COLO668 (cell line): ENCODE data around the gene NUBP2.

Experiments used
- DNase-seq: peaks from one replicate; lab custom pipeline; 2025; ENCODE audit not compliant: unreplicated experiment; lab: John Stamatoyannopoulos, UW

The NUBP2 gene

DNA sequence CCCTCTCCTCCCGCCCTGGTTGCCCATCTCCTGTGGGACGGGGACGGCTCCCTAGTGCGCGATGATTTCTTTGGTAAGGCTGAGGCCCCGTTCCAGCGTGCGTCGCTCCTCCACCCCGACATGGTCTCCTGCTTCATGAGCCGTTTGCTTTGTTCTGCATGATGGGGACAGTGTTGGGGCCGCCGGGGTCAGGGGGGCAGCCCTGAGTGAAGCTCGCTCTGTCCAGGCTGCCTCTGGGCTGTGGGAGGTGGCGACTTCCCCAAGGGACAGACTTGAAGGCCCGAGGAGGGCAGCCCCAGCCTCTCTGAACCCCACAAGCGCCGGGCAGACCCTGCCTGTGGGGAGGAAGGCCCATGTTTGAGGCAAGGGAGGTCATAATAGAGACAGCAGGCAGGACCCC is 23.8 kb upstream of the NUBP2 start:
- DNase-seq = no peak

GRCh38 chr16:1759511-1759910 is 23.2 kb upstream of the NUBP2 start:
- DNase-seq = no peak

- DNase-seq = no peak
Observed at GRCh38 chr16:1760911-1761310, 21.8 kb upstream of the NUBP2 start.

DNA sequence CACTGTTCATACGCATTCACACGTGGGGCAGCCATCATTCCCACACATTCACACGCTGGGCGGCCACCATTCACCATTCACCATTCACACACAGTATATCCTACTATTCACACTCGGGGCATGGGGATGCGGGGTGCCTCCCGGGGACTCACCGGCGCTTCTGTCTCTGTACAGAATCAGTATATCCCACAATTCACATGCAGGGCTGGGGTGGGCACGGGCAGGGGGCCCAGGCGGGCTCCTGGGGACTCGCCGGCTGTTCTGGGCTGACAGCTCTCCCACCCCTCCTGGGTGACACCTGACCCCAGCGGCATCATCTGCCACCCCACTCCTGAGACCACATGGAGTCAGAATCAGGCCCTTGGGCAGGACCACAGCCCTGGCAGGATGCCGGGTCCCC is 21.0 kb upstream of the NUBP2 start:
- no peak for DNase-seq

GRCh38 chr16:1762196-1762878 is 20.4 kb upstream of the NUBP2 start:
- DNase-seq = no peak

- DNase-seq = no peak
Observed at GRCh38 chr16:1762879-1763520, 19.8 kb upstream of the NUBP2 start.

DNA sequence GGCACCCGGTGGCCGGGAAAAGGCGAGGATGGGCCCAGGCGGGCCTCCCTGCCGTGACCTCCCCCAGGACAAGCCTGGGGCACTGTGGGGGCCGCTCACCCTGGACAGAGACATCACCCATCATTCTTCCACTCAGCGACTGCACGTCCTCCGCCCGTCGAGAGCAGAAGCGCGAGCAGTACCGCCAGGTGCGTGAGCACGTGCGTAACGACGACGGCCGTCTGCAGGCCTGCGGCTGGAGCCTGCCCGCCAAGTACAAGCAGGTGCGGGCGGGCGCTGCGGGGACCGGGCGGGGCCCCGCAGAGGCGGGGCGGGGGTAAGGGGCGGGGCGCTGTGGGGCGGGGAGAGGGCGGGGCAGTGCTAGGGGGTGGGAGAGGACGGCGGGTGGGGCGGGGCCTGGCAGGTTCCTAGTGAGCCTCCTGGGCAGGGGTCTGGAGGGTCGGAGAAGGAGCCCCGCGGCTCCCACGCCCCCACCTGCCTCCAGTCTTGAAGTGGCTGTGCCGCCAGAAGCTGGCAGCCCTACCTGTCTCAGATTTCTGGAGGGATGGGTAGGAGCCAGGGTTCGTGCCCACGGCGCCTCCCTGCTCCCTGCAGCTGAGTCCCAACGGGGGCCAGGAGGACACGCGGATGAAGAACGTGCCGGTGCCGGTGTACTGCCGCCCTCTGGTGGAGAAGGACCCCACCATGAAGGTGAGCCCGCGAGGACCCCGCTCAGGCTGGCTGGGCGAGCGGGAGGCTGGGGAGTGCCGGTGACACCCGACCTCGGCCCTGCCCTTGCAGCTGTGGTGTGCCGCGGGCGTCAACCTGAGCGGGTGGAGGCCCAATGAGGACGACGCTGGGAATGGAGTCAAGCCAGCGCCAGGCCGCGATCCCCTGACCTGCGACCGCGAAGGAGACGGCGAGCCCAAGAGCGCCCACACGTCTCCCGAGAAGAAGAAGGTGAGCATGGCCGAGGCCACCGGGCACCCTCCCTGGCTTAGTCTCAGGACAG is 18.9 kb upstream of the NUBP2 start:
- peak; percentile 32 for DNase-seq

GRCh38 chr16:1764971-1765370 is 17.8 kb upstream of the NUBP2 start:
- DNase-seq = no peak

GRCh38 chr16:1765826-1766225 is 16.9 kb upstream of the NUBP2 start:
- no peak for DNase-seq

GRCh38 chr16:1766231-1766630 is 16.5 kb upstream of the NUBP2 start:
- DNase-seq = no peak

GRCh38 chr16:1766701-1767100 is 16.1 kb upstream of the NUBP2 start:
- no peak for DNase-seq

DNA sequence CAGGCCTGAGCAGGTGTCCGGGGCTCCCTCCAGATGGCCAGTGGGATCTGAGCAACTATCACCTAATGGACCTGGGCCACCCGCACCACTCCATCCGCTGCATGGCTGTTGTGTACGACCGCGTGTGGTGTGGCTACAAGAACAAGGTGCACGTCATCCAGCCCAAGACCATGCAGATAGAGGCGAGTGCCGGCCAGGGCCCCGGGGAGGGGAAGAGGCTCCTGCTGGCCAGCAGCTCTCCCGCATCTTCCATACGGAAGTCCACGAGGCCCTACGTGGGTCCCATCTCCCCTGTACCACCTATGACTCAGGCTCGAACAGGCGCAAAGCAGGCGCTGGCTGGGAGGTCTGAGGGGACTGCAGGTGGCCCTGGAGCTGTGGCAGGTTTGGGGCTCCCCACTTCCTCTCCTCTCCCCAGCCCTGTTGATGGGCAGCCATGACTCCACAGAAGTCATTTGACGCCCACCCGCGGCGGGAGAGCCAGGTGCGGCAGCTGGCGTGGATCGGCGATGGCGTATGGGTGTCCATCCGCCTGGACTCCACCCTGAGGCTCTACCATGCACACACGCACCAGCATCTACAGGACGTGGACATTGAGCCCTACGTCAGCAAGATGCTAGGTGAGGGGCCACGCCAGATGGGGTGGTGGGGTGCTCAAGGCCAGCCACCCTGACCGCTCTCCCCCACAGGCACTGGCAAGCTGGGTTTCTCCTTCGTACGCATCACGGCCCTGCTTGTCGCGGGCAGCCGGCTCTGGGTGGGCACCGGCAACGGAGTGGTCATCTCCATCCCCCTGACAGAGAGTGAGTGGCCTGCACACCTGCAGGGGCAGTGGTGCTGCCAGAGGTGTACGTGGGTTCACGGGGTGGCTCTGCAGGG is 15.4 kb upstream of the NUBP2 start:
- no peak for DNase-seq

DNA sequence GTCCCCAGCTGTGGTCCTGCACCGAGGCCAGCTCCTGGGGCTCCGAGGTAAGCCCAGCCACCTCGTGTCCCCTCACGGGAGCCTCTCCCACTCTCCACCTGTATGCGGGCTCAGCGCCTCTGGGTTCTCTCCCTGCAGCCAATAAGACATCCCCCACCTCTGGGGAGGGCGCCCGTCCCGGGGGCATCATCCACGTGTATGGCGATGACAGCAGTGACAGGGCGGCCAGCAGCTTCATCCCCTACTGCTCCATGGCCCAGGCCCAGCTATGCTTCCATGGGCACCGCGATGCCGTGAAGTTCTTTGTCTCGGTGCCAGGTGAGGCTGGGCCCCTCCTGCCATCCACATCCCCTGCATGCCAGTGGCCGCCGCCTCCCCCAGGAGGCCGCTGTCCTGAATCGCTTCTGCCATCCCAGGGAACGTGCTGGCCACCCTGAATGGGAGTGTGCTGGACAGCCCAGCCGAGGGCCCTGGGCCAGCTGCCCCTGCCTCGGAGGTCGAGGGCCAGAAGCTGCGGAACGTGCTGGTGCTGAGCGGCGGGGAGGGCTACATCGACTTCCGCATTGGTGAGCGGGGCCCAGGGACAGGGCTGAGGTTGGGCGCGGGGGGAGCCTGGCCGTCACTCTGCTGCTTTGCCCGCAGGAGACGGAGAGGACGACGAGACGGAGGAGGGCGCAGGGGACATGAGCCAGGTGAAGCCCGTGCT is 14.5 kb upstream of the NUBP2 start:
- no peak for DNase-seq

DNA sequence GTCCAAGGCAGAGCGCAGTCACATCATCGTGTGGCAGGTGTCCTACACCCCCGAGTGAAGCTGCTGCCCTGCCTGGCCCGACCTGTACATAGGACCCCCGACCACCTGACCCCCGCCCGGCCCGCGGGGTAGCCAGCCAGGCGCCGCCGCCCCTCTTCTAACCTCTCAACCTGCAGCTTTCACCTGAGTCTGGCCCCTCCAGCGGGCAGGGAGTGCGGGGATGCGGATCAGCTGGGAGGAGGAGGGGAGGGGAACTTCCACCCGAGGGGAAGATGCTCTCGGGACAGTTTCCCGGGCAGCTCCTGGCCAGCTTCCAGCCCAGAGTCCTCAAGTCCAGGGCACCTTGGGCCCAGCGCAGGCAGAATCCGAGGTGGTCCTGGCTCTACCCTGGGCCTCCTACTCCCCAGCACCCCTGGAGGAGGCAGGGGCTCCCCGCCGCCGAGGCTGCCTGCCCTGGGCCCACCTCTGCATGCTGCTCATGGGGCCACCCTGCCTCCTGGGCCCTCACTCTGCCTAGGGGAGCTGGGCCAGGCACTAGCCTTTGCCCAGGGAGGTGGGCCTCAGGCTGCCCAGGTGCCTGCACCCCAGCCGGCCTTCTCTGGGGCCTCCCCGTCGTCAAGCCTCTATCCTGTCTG is 13.9 kb upstream of the NUBP2 start:
- no peak for DNase-seq

- no peak for DNase-seq
Observed at GRCh38 chr16:1769402-1770300, 13.1 kb upstream of the NUBP2 start.

GRCh38 chr16:1770328-1771187 is 12.2 kb upstream of the NUBP2 start:
- DNase-seq = peak; percentile 93

- DNase-seq = peak; percentile 75
Observed at GRCh38 chr16:1771188-1771863, 11.4 kb upstream of the NUBP2 start, which contains the start of gene NME3. Gene NME3 (minus strand): TSS chr16:1771543. CDS start chr16:1771534, 9 bp downstream.
